DMS53 treated with DMSO at 0.1 percent for 48 hours (cell line): ENCODE results near the gene NOB1.
"Not testable (repeated sequence)": the region's sequence is repeated elsewhere in the genome, so short reads cannot be mapped to it uniquely, and the experiment has no call there.

Experiments
- DNase-seq: peaks from one replicate; lab custom pipeline; 2025; ENCODE audit not compliant: unreplicated experiment; lab: John Stamatoyannopoulos, UW

The NOB1 gene

GRCh38 chr16:69754469-69755310 is at the start of gene NOB1:
NOB1 (minus strand) TSS chr16:69754926; CDS start chr16:69754910, 16 bp downstream.
- DNase-seq: peak; percentile 92

GRCh38 chr16:69804297-69804696 is 49.6 kb upstream of the NOB1 start:
- DNase-seq: no peak

- DNase-seq: no peak
Observed at GRCh38 chr16:69799611-69800031, 44.9 kb upstream of the NOB1 start.

GRCh38 chr16:69798466-69798865 is 43.7 kb upstream of the NOB1 start:
- DNase-seq: no peak

GRCh38 chr16:69796285-69797118 is 41.8 kb upstream of the NOB1 start:
- DNase-seq: peak; percentile 29

GRCh38 chr16:69794486-69794885 is 39.8 kb upstream of the NOB1 start:
- no peak for DNase-seq

GRCh38 chr16:69793526-69793925 is 38.8 kb upstream of the NOB1 start:
- no peak for DNase-seq

GRCh38 chr16:69791391-69791847 is 36.7 kb upstream of the NOB1 start:
- DNase-seq: not testable (repeated sequence)

GRCh38 chr16:69787883-69788282 is 33.2 kb upstream of the NOB1 start:
- DNase-seq: no peak

GRCh38 chr16:69784586-69784985 is 29.9 kb upstream of the NOB1 start:
- DNase-seq: no peak

- no peak for DNase-seq
Observed at GRCh38 chr16:69781118-69781517, 26.4 kb upstream of the NOB1 start.

GRCh38 chr16:69779724-69780123 is 25.0 kb upstream of the NOB1 start:
- no peak for DNase-seq

- no peak for DNase-seq
Observed at GRCh38 chr16:69775563-69775962, 20.8 kb upstream of the NOB1 start.

- DNase-seq: no peak
Observed at GRCh38 chr16:69773260-69773947, 18.7 kb upstream of the NOB1 start.

- no peak for DNase-seq
Observed at GRCh38 chr16:69771651-69771967, 16.9 kb upstream of the NOB1 start.

GRCh38 chr16:69769404-69769803 is 14.7 kb upstream of the NOB1 start:
- no peak for DNase-seq

GRCh38 chr16:69768666-69769065 is 13.9 kb upstream of the NOB1 start:
- no peak for DNase-seq

- no peak for DNase-seq
Observed at GRCh38 chr16:69767459-69768229, 12.9 kb upstream of the NOB1 start.

- no peak for DNase-seq
Observed at GRCh38 chr16:69763599-69763942, 8.8 kb upstream of the NOB1 start.

GRCh38 chr16:69762814-69763598 is 8.3 kb upstream of the NOB1 start:
- DNase-seq: no peak
